ENCODE data around the gene ARHGAP30. TPM values are rescaled to one million over a fixed set of nuclear protein-coding genes. Genes with fewer than 3 reads are reported as not detected.
A peak's percentile ranks its signal among the peaks of the same experiment; 100 is the strongest.
"Not testable (repeated sequence)": the region's sequence is repeated elsewhere in the genome, so short reads cannot be mapped to it uniquely, and the experiment has no call there.

The ARHGAP30 gene
- polyA plus RNA-seq, 1 donor = 2.2 TPM

DNA sequence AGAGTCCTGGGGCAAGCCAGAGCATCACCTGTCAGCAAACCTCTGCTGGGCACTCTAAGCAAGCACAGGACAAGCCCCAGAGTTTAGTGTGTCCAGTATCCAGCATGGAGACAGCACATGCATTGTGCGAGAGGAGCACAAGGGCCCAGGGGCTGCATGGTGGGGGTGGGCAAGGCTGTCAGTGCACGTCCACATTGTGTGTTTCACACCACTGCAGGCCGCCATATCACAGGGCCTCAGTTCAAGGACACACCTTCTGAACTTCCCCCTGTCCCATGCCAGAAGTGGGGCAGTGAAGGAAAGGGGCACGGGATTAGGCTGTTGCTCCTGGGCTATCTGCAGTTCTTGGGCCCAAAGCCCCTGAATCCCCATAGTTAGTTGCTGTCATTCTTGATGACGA lies 30.1 kb downstream of the ARHGAP30 start:
- DNase-seq = no peak

GRCh38 chr1:161039154-161039545 lies 30.5 kb downstream of the ARHGAP30 start:
- no peak for DNase-seq

DNA sequence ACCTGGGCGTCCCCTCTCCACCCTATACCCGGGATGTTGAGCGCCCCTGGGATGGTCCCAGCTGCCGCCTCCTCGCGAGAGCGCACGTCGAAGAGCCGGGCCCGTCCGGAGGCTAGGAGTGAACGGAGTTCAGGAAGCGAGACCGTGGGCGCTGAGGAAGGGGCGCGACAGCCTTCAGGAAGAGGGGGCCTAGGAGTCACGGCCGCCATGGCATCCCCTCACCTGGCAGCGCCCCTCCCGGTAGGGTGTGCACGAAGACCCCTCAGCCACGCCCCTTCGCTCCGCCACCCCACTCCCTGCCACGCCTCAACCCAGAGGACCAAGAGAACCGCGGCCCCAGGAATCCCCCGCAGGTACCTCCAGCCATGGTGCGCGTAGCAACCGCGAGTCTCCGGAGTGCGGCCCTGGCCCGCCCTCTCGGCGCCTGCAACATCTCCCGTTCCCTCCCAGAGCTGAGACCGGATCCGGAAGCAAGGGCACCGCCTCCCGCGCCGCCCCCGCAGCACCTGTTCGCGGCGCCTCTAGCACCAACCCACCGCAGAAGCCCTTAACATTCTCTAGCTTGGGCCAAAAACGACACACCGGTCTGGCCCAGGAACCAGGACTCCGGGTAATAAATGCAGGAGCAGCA lies 31.1 kb downstream of the ARHGAP30 start, which contains the start of gene TSTD1:
Gene TSTD1 (minus strand): TSS at position 442 of the 631 bp plus-strand sequence. CDS start 75 bp downstream, at position 367.
- DNase-seq = peak; percentile 61

DNA sequence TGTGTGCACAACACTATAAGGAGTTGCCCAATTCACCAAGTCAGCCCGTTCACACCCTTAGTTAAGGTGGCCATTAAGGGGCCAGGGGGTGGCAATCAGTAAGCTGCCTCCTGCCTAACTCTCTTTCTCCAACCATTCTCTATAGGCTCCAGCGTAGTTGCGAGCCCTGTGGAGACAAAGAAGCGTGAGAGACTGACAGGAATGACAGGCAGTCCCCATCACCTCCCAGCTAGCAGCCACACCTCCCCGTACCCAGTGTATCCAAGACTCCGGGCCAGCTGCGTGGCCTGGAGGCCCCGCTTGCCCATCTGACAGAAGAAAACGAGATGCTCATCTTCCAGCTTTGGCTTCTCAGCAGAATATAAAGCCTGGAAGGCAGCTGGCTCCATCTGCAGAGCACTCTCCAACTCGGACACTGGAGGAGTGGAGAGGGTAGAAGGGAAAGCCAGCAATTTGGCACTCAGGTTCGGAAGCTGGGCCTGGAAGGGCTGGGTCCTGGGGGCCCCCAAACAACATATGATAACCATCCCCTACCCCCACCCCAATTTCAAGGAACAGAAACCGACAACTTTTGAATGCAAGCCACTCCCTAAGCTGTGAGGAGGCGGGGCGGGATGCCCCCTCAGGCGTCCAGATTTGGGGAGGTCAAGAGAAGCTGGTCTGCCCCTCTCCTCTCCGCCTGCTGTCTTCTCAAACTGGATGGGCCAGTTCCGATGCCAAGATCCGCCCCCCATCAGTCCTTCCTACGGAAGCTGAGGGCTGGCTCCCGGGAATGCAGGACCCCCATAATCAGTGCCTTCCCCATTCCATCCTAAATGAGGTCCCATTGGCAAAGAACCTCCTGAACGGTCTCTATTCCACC lies 31.8 kb downstream of the ARHGAP30 start:
- DNase-seq = no peak

- DNase-seq = no peak
These were observed 35.9 kb downstream of the ARHGAP30 start for GRCh38 chr1:161033751-161034150.

DNA sequence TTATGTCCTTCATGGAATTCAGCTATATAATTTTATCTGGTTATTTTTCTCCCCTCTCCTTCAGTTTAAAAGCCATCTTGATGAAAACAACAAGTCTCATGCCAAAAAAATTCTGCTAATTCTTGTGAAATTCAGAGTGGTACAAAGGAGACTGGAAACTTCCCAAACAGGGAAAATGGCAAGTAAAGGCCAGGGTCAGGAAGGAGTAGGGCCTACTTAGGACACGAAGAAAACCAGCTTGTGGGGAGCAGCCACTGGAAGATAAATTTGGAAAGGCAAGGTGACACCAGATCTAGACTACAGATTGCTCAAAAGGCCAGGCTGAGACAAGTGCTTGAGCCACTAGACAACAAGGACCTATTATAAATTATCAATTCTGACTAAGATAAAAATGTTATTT lies 37.3 kb downstream of the ARHGAP30 start:
- no peak for DNase-seq

DNA sequence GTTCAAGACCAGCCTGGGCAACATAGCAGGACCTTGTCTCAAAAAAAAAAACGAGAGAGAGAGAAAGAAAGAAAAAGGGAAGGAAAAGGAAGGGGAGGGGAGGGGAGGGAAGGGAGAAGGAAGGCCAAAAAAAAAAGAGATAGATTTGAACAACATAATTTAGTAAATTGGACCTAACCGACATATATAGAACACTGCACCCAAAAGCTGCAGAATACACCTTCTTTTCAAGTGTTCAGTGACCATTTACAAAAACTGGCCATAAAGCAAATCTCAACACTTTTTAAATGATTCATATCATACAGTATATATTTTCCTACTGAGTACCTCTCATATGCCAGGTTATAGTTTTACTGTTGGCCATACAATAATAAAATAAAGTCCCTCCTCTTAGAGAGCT lies 37.8 kb downstream of the ARHGAP30 start:
- no peak for DNase-seq

- not testable (repeated sequence) for DNase-seq
These were observed 40.2 kb downstream of the ARHGAP30 start for GRCh38 chr1:161029466-161029865.

- DNase-seq = not testable (repeated sequence)
These were observed 42.7 kb downstream of the ARHGAP30 start for GRCh38 chr1:161026954-161027353.

DNA sequence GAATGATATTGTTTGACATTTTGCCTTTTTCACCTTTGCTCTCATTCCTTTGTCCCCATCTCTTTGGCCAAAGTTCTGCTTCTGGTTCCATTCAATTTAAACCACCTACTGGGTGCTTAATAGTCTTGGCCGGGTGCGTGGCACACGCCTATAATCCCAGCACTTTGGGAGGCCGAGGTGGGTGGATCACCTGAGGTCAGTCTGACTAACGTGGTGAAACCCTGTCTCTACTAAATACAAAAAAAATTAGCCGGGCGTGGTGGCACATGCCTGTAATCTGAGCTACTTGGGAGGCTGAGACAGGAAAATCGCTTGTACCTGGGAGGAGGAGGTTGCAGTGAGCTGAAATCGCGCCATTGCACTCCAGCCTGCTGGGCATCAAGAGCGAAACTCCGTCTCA lies 47.3 kb downstream of the ARHGAP30 start:
- DNase-seq = not testable (repeated sequence)

GRCh38 chr1:161021970-161022353 lies 47.7 kb downstream of the ARHGAP30 start:
- no peak for DNase-seq

- peak; percentile 82 for DNase-seq
These were observed 48.3 kb downstream of the ARHGAP30 start for GRCh38 chr1:161021165-161021969.

DNA sequence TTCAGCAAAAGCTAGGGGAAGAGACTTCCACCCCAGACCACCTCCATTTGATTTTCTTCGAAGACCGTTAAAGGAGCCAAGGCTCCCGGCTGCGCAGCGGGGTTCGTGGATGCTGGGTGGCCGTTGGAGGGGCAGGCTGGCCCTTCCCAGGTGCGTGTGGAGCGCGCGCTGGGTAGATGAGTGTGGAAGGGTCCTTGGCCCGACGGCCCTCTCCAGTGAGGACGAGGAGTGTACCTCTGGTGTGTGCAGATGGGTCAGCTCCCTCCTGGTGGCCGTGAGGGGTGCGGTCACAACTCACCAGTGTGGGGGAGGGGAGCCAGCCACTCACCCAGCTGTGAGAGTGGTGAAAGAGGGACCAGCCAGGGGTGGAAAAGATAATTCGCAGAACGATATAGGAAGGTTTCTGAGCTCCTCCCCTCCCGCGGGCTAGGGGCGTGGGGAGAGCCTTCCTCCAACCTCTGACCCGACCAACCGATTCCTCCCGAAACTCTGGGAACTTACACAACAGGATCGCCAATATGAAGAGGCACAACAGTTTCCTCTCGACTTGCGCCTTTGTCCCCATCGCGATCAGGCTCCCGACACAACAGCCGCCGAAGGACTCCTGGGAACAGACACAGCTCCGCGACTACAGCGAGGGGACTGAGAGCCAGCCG lies 49.1 kb downstream of the ARHGAP30 start, which contains the start of gene F11R:
Gene F11R (minus strand): TSS at position 644 of the 656 bp plus-strand sequence. CDS start 79 bp downstream, at position 565.
- peak; percentile 37 for DNase-seq

DNA sequence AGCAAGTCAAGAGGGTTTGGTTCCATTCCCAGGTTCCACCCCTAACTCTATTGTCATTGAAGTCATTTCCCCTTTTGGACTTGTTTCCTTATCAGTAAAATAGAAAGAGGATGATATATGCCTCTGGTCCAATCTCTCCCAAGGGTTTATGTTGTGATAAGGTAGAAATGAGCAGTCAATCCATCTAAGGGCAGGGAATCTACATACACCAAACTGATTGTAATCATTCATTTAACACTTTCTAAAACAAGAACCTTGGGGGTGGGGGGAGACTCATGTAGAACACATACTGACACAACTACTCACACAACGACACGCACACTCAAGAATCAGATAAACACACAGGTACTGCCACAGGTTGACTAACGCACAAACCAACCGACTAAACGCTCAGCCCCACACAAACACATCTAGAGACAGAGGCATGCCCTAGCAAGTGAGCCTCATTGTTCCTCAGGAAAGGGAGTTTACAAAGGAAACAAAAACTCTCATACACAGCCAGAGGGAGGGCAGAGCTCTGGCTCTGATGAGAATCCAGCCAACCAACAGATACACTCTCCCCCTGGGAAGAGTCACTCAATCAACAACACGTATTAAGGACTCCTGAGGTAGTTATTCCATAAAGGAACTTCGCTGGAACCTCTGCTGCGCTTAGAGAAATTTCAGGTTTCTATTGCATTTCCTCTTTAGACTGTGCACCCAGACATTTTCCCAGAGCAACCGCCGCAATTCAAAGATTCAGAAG lies 49.8 kb downstream of the ARHGAP30 start:
- no peak for DNase-seq

- not testable (repeated sequence) for DNase-seq
These were observed 50.5 kb downstream of the ARHGAP30 start for GRCh38 chr1:161019111-161019660.

- DNase-seq = no peak
These were observed 51.1 kb downstream of the ARHGAP30 start for GRCh38 chr1:161018631-161018930.

DNA sequence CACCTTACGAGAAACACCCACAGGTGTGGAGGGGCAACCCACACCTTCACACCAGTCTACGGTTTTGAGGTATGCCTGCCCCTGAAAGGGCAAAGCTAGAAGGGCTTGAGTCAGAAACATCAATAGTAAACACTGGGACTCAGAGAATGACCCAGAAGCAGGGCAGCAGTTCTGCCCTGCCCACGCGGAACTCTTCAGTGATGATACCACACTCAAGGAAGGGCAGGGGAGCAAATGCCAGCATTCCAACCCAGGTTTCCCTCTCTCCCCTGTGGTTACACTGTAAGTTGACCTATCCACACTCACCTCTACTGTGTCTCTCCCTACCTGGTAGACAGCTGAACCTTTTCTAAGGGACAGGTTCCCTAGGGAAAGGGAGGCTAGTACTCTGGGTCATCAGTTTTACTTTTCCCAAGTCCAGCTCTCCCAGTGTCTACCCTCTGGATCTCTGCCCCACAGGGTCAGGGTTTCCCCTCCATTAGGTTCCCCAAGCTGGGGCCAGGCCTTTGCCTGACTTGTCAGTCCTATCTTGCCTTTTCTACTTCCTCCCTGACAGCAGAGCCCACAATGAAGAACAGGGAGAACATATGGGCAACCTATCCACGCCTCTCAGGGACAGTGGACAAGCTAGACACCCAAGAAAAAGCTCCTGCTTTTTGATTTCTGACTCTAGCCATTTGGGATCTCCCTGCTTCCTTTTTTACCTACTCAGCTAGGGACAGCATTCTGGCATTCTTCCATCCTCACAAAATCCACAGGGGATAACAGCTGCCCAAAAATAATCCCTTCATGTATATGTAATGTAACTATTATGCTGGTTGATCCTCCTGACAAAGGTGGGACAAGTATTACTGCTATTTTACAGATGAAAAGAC lies 51.7 kb downstream of the ARHGAP30 start:
- no peak for DNase-seq

GRCh38 chr1:161017181-161017580 lies 52.5 kb downstream of the ARHGAP30 start:
- not testable (repeated sequence) for DNase-seq

GRCh38 chr1:161016683-161017082 lies 53.0 kb downstream of the ARHGAP30 start:
- not testable (repeated sequence) for DNase-seq

Measured in left kidney (tissue), 2 donors.